HL-60 (cell line): ENCODE results near the gene CXCR5.

ENCODE experiments used
- CTCF ChIP-seq: IDR thresholded peaks from one replicate; pipeline ENCODE4 v1.5.1; 2011; ENCODE audit warnings: low read length, control low read depth, inconsistent platforms; ENCODE audit not compliant: insufficient read depth
- POLR2AphosphoS5 ChIP-seq: IDR thresholded peaks from 2 replicates; pipeline ENCODE4 v1.6.1; 2012; ENCODE audit warnings: low read depth

- TF ChIP-seq CTCF (no peak), POLR2AphosphoS5 (no peak)
These were observed 6.1 kb upstream of the CXCR5 start for GRCh38 chr11:118877487-118878162.
